Liver (tissue), 9 donors: ENCODE measurements around the gene PPIP5K1. TPM values are rescaled to one million over a fixed set of nuclear protein-coding genes. Genes with fewer than 3 reads are reported as not detected.
"Not testable (repeated sequence)": the region's sequence is repeated elsewhere in the genome, so short reads cannot be mapped to it uniquely, and the experiment has no call there.

Experiments used
- DNase-seq: peaks from one replicate; pipeline ENCODE4 v3.0.0-alpha.2; 2017; ENCODE audit warnings: low spot score
- H3K27ac ChIP-seq, 2 donors: one replicate each; pipeline ENCODE4 v1.7.0; 2013; ENCODE audit warnings: inconsistent platforms in 2 of 2, low read length in 2 of 2, control low read depth in 1 of 2, low read depth in 1 of 2, mild to moderate bottlenecking in 1 of 2
- H3K27me3 ChIP-seq, 4 donors: one replicate each; pipeline versions ENCODE4 v1.6.1 to v1.7.0; 2013; ENCODE audit warnings: low read length in 3 of 4, inconsistent platforms in 1 of 4, mild to moderate bottlenecking in 1 of 4, moderate library complexity in 1 of 4; ENCODE audit not compliant: control insufficient read depth in 4 of 4, insufficient read depth in 4 of 4
- H3K36me3 ChIP-seq, 4 donors: one replicate each; pipeline versions ENCODE4 v1.6.1 to v1.7.0; 2013; ENCODE audit warnings: low read length in 3 of 4, mild to moderate bottlenecking in 3 of 4, low read depth in 1 of 4, moderate library complexity in 1 of 4; ENCODE audit not compliant: control insufficient read depth in 4 of 4, insufficient read depth in 3 of 4
- H3K4me1 ChIP-seq, 4 donors: one replicate each; pipeline versions ENCODE4 v1.6.1 to v1.7.0; 2013; ENCODE audit warnings: low read length in 3 of 4, mild to moderate bottlenecking in 3 of 4, moderate library complexity in 1 of 4; ENCODE audit not compliant: control insufficient read depth in 4 of 4, insufficient read depth in 4 of 4
- H3K4me3 ChIP-seq, 3 donors: one replicate each; pipeline versions ENCODE4 v1.6.1 to v1.7.0; 2013; ENCODE audit warnings: low read length in 3 of 3, control low read depth in 1 of 3, low read depth in 1 of 3, mild to moderate bottlenecking in 1 of 3
- H3K9ac ChIP-seq, 2 donors: one replicate each; pipeline ENCODE4 v1.7.0; 2013; ENCODE audit warnings: low read length in 2 of 2, mild to moderate bottlenecking in 2 of 2, moderate library complexity in 2 of 2, control low read depth in 1 of 2, low read depth in 1 of 2
- H3K9me3 ChIP-seq, 4 donors: one replicate each; pipeline versions ENCODE4 v1.6.1 to v1.7.0; 2013; ENCODE audit warnings: low read length in 3 of 4; ENCODE audit not compliant: control insufficient read depth in 4 of 4
- FOXA1 ChIP-seq: IDR thresholded peaks from 2 replicates; pipeline ENCODE4 v1.6.1; 2016; ENCODE audit warnings: antibody characterized with exemption
- FOXA2 ChIP-seq: IDR thresholded peaks from 2 replicates; pipeline ENCODE4 v1.6.1; 2016; ENCODE audit warnings: antibody characterized with exemption
- GABPA ChIP-seq, 2 donors: IDR thresholded peaks in 1 of 2; conservative IDR thresholded peaks in 1 of 2; 2 replicates each; pipeline ENCODE4 v1.6.1; 2016; ENCODE audit warnings: antibody characterized with exemption in 2 of 2, mild to moderate bottlenecking in 1 of 2, moderate library complexity in 1 of 2
- HNF4A ChIP-seq, 2 donors: conservative IDR thresholded peaks; 2 replicates each; pipeline ENCODE4 v1.6.1; 2016; ENCODE audit warnings: antibody characterized with exemption in 2 of 2, mild to moderate bottlenecking in 2 of 2
- HNF4G ChIP-seq: IDR thresholded peaks from 2 replicates; pipeline ENCODE4 v1.6.1; 2016; ENCODE audit warnings: antibody characterized with exemption
- RAD21 ChIP-seq, 2 donors: IDR thresholded peaks; 2 replicates each; pipeline ENCODE4 v1.6.1; 2016; ENCODE audit warnings: antibody characterized with exemption in 2 of 2, mild to moderate bottlenecking in 2 of 2
- RXRA ChIP-seq, 2 donors: IDR thresholded peaks; 2 replicates each; pipeline ENCODE4 v1.6.1; 2017 to 2018; ENCODE audit warnings: antibody characterized with exemption in 2 of 2, mild to moderate bottlenecking in 1 of 2
- SP1 ChIP-seq: IDR thresholded peaks from 2 replicates; pipeline ENCODE4 v1.6.1; 2018; ENCODE audit warnings: antibody characterized with exemption, mild to moderate bottlenecking
- WGBS: extraction: QIAGEN DNeasy Blood & Tissue Kit; methylation state at CpG from one replicate; pipeline ENCODE4 v1.1.7; 2013; 5-methylcytosine and 5-hydroxymethylcytosine counted together
- polyA plus RNA-seq, 2 donors: library from polyadenylated mRNA; stranded (reverse) in 1 of 2; unstranded in 1 of 2; fragments of 200-250 nt in 1 of 2; fragments of >200 nt in 1 of 2; fragmentation: Nextera tagmentation in 1 of 2; extraction: Ambion mirVana in 1 of 2; gene quantifications; one replicate each; pipeline versions ENCODE4 v1.2.1 to v1.2.3, GENCODE V29; 2013 to 2015
- total RNA-seq, 2 donors: library from RNA; depleted of rRNA; stranded (reverse); fragments of >200 nt; gene quantifications; one replicate each; pipeline ENCODE4 v1.2.3, GENCODE V29; 2014
- TF ChIP-seq, protein P1 (sequence below): IDR thresholded peaks from 2 replicates; pipeline ENCODE4 v1.6.1; 2016; ENCODE audit warnings: antibody characterized with exemption, mild to moderate bottlenecking
- TF ChIP-seq, protein P2 (sequence below): IDR thresholded peaks from 2 replicates; pipeline ENCODE4 v1.6.1; 2016; ENCODE audit warnings: antibody characterized with exemption
- TF ChIP-seq, protein P3 (sequence below): IDR thresholded peaks from 2 replicates; pipeline ENCODE4 v1.6.1; 2016; ENCODE audit warnings: antibody characterized with exemption
- donor health status: healthy.
- donor health status: healthy.
- donor health status: healthy.
- donor health status: healthy.
- donor health status: healthy.

Gene PPIP5K1
- total and polyA plus RNA-seq, 4 donors, result 2.5 to 18.2 (median 8.7) TPM

DNA sequence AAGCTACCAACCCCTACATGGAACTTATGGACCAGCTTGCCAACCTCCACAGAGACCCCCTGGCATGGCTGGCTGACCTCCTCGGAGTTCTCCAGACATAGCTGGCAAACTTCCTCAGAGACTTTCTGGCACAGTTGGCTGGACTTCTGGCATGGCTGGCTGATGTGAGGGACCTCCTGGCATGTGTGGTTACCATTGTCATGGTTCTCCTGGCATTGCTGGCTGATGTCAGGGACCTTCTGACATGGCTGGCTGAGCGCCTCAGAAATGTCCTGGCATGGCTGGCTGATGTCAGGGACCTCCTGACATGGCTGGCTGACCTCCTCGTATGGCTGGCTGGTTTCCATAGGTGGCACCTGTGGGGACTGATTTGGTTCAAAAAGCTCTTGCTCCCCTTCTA is 55.1 kb downstream of the PPIP5K1 start (continued):
- no peak for TF ChIP-seq SP1
- TF ChIP-seq, protein P1, sequence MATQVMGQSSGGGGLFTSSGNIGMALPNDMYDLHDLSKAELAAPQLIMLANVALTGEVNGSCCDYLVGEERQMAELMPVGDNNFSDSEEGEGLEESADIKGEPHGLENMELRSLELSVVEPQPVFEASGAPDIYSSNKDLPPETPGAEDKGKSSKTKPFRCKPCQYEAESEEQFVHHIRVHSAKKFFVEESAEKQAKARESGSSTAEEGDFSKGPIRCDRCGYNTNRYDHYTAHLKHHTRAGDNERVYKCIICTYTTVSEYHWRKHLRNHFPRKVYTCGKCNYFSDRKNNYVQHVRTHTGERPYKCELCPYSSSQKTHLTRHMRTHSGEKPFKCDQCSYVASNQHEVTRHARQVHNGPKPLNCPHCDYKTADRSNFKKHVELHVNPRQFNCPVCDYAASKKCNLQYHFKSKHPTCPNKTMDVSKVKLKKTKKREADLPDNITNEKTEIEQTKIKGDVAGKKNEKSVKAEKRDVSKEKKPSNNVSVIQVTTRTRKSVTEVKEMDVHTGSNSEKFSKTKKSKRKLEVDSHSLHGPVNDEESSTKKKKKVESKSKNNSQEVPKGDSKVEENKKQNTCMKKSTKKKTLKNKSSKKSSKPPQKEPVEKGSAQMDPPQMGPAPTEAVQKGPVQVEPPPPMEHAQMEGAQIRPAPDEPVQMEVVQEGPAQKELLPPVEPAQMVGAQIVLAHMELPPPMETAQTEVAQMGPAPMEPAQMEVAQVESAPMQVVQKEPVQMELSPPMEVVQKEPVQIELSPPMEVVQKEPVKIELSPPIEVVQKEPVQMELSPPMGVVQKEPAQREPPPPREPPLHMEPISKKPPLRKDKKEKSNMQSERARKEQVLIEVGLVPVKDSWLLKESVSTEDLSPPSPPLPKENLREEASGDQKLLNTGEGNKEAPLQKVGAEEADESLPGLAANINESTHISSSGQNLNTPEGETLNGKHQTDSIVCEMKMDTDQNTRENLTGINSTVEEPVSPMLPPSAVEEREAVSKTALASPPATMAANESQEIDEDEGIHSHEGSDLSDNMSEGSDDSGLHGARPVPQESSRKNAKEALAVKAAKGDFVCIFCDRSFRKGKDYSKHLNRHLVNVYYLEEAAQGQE, result no peak
- TF ChIP-seq RXRA (IDR thresholded peaks at IDR 0.05), result no peak
- TF ChIP-seq HNF4A (conservative IDR thresholded peaks at IDR 0.05), result no peak

DNA sequence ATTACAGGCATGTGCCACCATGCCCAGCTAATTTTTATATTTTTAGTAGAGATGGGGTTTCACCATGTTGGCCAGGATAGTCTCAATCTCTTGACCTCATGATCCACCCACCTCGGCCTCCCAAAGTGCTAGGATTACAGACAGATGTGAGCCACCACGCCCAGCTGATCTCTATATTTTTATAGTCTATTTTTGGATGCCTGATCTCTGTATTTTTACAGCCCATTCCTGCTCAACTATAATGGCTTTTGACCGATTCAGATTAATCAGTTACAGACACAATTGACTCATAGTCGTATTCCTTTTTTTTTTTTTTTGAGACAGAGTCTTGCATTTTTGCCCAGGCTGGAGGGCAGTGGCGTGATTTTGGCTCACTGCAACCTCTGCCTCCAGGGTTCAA is 57.2 kb downstream of the PPIP5K1 start:
- WGBS, result 82% methylated on average over 5 of the region's 5 CpGs
- DNase-seq, result not testable (repeated sequence)

DNA sequence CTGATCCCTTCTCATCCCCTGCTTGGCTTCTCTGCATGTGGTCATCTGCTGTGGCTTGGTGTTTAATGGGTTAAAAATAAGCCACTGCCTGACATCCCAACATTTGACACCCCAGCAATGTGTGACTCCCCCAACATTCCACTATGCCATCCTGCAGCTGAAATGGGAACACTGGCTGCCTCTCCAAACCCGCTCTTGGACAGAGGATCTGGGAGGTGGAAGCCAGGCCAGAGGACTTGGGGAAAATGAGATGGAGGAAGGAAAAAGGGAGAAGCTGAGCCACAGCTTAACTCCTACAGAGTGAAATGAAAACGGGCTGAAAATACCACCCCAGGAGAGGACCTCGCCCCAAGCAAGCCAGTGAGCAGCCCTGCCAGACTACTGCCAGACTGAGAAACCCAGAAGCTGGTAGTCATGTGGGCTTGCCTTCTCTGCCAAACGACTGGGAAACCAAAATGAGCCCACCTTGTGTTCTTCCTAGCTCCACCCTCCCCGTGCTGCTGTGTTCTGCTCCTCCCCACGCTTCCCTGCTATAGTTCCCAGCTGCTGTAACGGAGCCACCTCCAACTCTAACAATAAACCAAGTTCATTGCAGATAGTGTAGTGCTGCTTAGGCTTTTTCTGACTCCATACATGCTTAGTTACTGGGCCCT is 58.9 kb downstream of the PPIP5K1 start:
- no peaks in the 10 kb centered on the region for H3K9me3 ChIP-seq
- no peak overlapping the region for H3K4me3 ChIP-seq
- no peak overlapping the region for H3K9ac ChIP-seq
- no peaks in the 10 kb centered on the region for H3K27me3 ChIP-seq
- WGBS, result 40% methylated on average over 7 of the region's 7 CpGs
- no peak overlapping the region for H3K27ac ChIP-seq
- H3K4me1 ChIP-seq, result no peaks in the 10 kb centered on the region
- TF ChIP-seq GABPA (IDR thresholded peaks at IDR 0.05 in 1 of 2, conservative IDR thresholded peaks at IDR 0.05 in 1 of 2), result no peak
- TF ChIP-seq, protein P2, sequence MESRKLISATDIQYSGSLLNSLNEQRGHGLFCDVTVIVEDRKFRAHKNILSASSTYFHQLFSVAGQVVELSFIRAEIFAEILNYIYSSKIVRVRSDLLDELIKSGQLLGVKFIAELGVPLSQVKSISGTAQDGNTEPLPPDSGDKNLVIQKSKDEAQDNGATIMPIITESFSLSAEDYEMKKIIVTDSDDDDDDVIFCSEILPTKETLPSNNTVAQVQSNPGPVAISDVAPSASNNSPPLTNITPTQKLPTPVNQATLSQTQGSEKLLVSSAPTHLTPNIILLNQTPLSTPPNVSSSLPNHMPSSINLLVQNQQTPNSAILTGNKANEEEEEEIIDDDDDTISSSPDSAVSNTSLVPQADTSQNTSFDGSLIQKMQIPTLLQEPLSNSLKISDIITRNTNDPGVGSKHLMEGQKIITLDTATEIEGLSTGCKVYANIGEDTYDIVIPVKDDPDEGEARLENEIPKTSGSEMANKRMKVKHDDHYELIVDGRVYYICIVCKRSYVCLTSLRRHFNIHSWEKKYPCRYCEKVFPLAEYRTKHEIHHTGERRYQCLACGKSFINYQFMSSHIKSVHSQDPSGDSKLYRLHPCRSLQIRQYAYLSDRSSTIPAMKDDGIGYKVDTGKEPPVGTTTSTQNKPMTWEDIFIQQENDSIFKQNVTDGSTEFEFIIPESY, result no peak
- no peak for TF ChIP-seq RAD21 (IDR thresholded peaks at IDR 0.05)
- no peak for TF ChIP-seq SP1
- TF ChIP-seq HNF4G, result no peak
- no peak for DNase-seq
- no peaks in the 10 kb centered on the region for H3K36me3 ChIP-seq

More for the DNA sequence above, 57.2 kb downstream of the PPIP5K1 start:
- not testable (repeated sequence) for H3K4me3 ChIP-seq, H3K9ac ChIP-seq, H3K4me1 ChIP-seq, H3K9me3 ChIP-seq, H3K27me3 ChIP-seq, H3K36me3 ChIP-seq, H3K27ac ChIP-seq

DNA sequence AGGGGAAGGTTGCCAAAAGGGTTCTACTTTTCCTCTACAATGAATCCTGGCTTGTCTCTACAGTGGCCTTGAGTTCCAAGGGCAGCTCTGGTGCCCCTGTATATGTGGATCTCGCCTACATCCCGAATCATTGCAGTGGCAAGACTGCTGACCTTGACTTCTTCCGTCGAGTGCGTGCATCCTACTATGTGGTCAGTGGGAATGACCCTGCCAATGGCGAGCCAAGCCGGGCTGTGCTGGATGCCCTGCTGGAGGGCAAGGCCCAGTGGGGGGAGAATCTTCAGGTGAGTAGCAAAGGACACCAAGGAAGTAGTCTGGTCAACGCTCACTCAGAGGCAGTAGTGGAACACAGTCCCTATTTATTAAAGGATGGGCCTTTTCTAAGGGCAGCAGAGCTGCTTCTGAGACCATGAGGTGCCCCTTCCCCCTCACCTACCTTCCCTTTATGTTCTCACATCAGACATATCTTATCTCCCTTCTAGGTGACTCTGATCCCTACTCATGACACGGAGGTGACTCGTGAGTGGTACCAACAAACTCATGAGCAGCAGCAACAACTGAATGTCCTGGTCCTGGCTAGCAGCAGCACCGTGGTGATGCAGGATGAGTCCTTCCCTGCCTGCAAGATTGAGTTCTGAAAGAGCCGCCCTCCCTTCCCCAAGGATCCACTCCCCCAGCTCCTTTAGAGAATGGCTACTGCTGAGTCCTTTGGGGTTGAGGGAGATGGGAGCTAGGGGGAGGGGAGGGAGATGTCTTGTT is 60.2 kb downstream of the PPIP5K1 start:
- WGBS, result 87% methylated on average over 12 of the region's 12 CpGs
- Histone ChIP-seq H3K4me1 (no peaks in the 10 kb centered on the region), H3K4me3 (no peak overlapping the region), H3K27me3 (no peaks in the 10 kb centered on the region), H3K9ac (no peak overlapping the region), H3K27ac (no peak overlapping the region), H3K9me3 (no peaks in the 10 kb centered on the region), H3K36me3 (no peaks in the 10 kb centered on the region)
- no peak for DNase-seq
- TF ChIP-seq FOXA2 (no peak), FOXA1 (no peak), GABPA (IDR thresholded peaks at IDR 0.05 in 1 of 2, conservative IDR thresholded peaks at IDR 0.05 in 1 of 2) (no peak), RXRA (IDR thresholded peaks at IDR 0.05) (no peak), HNF4A (conservative IDR thresholded peaks at IDR 0.05) (no peak), HNF4G (no peak), SP1 (no peak)
- TF ChIP-seq, protein P3, sequence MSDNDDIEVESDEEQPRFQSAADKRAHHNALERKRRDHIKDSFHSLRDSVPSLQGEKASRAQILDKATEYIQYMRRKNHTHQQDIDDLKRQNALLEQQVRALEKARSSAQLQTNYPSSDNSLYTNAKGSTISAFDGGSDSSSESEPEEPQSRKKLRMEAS, result no peak
- TF ChIP-seq, protein P1, result no peak
